ENCODE results near the gene GPR15.

GPR15 gene

DNA sequence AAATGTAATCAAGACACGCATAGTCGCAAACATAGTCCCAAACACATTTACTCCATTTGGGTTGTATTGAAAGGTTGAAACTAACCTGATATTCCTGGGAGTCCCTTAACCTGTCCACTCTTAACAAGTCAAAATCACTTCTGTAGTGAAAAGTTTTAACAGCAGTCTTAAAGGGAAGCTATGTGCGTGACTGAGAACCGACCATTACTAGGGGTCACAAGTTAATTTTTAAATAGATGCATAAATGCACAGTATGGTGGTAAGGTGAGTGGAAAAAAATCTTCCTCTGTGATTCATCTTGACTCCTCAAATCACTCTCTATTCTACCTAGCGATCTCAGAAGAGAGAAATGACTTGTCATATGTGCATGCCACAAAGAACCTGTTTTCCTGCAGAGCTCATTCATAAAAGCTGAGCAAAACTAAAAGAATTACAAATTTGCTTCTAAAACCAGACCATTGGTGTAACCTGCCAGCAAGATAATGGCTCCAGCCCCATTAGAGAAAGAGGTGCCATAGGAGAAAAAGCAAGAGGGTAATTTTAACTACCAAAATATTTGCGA lies 4.8 kb downstream of the GPR15 start:
- H3K4me3 ChIP-seq (ENCODE audit: low read depth, low read length), result no peak overlapping the region
- TF ChIP-seq, protein P1, sequence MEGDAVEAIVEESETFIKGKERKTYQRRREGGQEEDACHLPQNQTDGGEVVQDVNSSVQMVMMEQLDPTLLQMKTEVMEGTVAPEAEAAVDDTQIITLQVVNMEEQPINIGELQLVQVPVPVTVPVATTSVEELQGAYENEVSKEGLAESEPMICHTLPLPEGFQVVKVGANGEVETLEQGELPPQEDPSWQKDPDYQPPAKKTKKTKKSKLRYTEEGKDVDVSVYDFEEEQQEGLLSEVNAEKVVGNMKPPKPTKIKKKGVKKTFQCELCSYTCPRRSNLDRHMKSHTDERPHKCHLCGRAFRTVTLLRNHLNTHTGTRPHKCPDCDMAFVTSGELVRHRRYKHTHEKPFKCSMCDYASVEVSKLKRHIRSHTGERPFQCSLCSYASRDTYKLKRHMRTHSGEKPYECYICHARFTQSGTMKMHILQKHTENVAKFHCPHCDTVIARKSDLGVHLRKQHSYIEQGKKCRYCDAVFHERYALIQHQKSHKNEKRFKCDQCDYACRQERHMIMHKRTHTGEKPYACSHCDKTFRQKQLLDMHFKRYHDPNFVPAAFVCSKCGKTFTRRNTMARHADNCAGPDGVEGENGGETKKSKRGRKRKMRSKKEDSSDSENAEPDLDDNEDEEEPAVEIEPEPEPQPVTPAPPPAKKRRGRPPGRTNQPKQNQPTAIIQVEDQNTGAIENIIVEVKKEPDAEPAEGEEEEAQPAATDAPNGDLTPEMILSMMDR (IDR thresholded peaks at IDR 0.05; ENCODE audit: control insufficient read depth, extremely low read depth, insufficient read depth), result no peak
- DNase-seq (ENCODE audit: low read depth), result no peak

DNA sequence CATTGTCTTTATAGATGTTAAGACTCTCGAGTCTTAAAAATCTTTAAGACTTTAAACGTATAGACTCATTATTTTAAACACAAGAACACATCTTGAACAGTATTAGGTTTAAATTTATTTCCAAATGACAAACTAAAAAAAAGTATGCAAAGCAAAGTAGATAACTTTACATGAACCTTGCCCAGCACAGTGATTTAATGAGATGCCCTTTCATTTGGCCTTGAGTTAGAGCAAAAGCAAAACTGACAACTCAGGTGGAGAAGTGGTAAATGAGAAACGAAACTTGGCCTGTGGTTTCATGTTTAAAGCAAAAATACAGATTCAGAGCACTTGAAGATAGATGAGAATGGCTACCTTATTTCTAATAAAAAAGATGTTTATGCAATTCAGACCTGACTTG lies 8.6 kb downstream of the GPR15 start:
- TF ChIP-seq, protein P1 (IDR thresholded peaks at IDR 0.05; ENCODE audit: control insufficient read depth, extremely low read depth, insufficient read depth), result no peak
- no peak overlapping the region for H3K4me3 ChIP-seq (ENCODE audit: low read depth, low read length)
- no peak for DNase-seq (ENCODE audit: low read depth)

- H3K4me3 ChIP-seq (ENCODE audit: low read depth, low read length), result no peak overlapping the region
- TF ChIP-seq, protein P1 (IDR thresholded peaks at IDR 0.05; ENCODE audit: control insufficient read depth, extremely low read depth, insufficient read depth), result no peak
- no peak for DNase-seq (ENCODE audit: low read depth)
Measured at GRCh38 chr3:98541695-98542094, 9.9 kb downstream of the GPR15 start.

DNA sequence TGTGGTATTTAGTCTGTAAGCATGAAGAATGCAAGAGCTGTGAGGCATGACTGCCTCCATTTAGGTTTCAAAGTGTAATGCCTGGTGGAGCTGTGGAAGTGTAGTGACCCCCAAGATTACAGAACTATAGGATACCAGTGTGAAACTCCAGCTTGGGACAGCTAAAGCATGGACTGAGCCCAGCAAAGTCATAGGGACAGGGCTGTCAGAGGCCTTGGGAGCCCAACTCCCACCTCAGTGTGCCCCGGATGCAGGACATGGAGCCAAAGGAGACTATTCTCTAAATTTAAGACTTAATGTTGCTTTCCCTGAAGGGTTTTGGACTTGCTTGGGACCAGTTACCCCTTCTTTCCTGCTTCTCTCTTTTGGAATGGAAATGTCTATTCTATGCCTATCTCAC lies 10.8 kb downstream of the GPR15 start:
- H3K4me3 ChIP-seq (ENCODE audit: low read depth, low read length), result no peak overlapping the region
- TF ChIP-seq, protein P1 (IDR thresholded peaks at IDR 0.05; ENCODE audit: control insufficient read depth, extremely low read depth, insufficient read depth), result no peak
- DNase-seq (ENCODE audit: low read depth), result no peak

DNA sequence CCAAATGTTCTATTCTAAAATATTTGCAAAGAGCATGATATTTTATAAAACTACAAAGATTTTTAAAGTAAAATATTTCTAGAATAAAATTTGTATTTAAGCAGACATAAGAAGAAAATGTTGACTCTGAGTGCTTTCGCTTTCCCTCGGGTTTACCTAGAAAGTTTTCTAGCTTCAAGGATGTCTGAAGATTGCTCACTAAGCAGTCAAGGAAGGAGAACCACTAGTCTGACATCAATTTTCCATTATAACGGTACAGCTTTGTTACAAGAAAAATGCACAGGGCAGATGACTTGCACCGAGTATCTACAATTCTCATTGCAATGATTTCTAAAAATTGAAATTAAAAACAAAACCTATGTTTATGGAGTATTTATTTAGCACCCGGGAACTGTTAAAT lies 14.2 kb downstream of the GPR15 start:
- no peak for DNase-seq (ENCODE audit: low read depth)
- TF ChIP-seq, protein P1 (IDR thresholded peaks at IDR 0.05; ENCODE audit: control insufficient read depth, extremely low read depth, insufficient read depth), result no peak
- no peak overlapping the region for H3K4me3 ChIP-seq (ENCODE audit: low read depth, low read length)

DNA sequence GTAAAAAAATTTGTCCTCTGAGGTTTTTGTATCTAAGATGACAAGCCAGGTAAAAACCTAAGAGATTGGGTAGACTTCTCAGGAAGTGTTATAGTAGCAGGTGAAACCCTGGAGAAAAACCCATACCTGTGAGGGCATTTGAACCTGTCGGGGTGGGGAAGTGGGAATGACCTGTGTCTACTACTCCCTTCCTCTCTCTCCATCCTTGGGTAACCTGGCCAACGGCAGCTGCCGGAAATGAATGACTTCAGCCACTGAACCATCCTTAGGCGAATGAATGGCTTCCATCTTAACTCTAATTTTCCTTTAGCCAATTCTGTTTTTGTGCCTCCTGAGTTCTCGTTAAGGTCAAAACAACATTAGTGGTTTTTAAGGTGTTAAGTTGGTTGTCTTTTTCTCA lies 16.8 kb downstream of the GPR15 start:
- no peak for DNase-seq (ENCODE audit: low read depth)
- no peak overlapping the region for H3K4me3 ChIP-seq (ENCODE audit: low read depth, low read length)
- TF ChIP-seq, protein P1 (IDR thresholded peaks at IDR 0.05; ENCODE audit: control insufficient read depth, extremely low read depth, insufficient read depth), result no peak

- no peak overlapping the region for H3K4me3 ChIP-seq (ENCODE audit: low read depth, low read length)
- DNase-seq (ENCODE audit: low read depth), result no peak
- TF ChIP-seq, protein P1 (IDR thresholded peaks at IDR 0.05; ENCODE audit: control insufficient read depth, extremely low read depth, insufficient read depth), result no peak
Measured at GRCh38 chr3:98550833-98551232, 19.1 kb downstream of the GPR15 start.
